ENCODE measurements around the gene LRFN3.
"Not testable (repeated sequence)": the region's sequence is repeated elsewhere in the genome, so short reads cannot be mapped to it uniquely, and the experiment has no call there.

LRFN3 gene

DNA sequence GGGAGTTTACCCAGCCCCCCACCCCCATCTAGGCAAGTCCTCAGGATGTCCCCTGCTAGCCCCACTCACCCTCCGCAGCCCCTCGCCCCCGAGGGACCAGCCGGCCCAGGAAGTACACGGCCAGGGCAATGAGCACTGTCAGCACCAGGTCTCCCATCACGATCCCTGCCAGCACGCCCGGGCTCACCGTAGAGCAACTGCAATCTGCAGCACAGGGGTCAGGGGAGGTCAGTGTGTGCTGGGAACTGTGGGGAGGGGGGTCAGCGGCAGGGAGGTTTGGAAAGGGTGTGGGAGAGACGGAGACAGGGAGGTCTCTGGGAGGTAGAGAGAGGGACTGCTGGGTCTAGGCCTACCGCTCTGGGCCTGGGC is 28.8 kb upstream of the LRFN3 start:
- no peak for DNase-seq (ENCODE audit: low spot score)

DNA sequence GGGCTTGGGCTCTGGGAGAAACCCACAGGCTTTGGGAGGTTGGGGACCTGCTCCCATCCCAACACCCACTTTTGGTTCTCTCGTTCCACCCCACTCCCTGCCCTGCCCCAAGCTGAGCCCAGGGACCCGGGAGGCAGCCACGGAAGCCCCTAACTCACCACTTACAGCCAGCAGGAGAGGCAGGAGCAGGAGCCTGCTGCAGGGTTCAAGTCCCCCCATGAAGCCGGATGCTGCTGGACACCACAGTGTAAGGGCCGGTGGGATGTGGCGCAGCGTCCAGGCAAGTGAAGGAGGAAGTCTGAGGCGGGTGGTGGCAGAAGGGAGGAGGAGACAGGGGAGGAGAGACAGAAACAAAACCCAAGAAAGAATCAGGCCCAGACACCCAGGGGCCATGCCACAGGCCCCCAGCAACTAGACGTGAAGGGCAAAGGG is 28.1 kb upstream of the LRFN3 start, which contains the start of gene TYROBP:
Gene TYROBP, minus strand, starts transcription at position 286 of the 432 bp plus-strand sequence. Its CDS starts 67 bp downstream, at position 219.
- no peak for DNase-seq (ENCODE audit: low spot score)

DNA sequence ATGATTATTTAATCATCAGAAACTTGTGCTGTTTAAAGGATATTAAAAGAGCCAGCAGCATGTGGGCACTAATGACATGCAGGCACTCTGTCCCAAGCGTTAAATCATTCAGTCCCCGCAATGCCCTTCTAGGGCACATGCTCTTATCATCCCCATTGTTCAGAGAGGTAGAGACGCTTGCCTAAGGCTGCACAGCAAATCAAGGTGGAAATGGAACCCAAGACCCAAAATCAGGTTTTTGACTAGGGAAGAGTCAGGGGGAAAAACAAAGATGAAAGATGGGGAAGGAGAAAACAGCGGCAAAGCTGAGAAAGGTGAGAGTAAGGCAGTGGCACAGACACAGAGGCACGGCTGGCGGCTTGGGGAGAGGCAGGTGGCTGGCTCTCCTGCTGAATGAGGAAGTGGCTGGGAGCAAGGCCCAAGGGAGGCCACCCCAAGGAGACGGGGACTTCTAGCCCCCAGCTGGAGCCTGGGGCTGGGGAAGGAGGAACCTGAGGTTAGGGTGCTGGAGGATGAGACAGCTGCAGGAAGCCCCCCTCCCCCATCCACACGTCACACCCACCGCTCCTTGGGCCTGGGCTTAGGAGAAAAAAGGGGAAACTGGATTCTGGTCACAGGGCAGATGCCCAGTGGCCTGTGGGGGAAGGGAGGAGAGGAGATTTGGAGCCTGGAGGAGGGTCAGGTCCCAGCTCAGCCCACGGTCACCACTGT is 27.0 kb upstream of the LRFN3 start:
- peak; percentile 28 for DNase-seq (ENCODE audit: low spot score)

DNA sequence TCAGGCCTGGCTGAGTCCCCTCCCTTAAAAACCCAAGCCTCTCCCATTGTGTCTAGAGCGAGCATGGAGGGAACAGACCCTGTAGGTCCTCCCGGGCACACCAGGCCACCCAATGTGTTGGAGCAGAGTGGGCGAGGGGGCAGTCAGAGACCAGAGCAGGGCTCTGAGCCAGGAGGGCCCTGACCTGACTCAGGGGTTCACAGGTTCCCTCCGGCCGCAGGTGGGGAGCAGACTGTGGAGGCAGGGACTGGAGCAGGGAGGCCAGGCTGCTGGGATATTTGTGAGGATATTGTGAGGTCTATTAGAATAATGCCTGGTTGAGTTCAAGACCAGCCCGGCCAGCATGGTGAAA is 26.5 kb upstream of the LRFN3 start:
- DNase-seq (ENCODE audit: low spot score): no peak

DNA sequence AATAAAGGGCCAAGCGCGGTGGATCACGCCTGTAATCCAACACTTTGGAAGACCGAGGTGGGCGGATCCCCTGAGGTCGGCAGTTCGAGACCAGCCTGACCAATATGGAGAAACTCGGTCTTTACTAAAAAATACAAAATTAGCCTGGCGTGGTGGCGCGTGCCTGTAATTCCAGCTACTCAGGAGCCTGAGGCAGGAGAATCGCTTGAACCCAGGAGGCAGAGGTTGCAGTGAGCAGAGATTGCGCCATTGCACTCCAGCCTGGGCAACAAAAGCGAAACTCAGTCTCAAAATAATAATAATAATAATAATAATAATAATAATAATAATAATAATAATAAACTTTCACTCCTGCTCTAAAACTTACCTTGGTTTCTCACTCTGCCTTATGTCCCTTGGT is 25.8 kb upstream of the LRFN3 start:
- DNase-seq (ENCODE audit: low spot score): not testable (repeated sequence)

DNA sequence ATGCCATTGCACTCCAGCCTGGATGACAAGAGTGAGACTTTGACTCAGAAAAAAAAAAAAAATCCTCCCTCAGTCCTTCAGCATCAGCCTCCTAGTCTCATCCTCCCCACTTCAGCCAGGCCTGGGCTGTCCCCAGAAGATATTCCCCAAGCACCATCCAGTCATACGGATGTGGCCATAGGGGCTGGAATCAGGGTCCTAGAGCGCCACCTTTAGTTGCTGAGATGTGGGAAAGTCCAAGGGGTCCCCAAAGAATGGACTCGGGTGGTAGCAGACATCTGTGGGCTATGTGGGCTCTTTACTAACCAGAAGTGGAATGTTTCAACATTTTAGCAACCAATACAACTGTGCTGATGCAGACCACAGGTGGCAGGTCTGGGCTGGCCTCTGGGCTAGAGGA is 25.0 kb upstream of the LRFN3 start:
- DNase-seq (ENCODE audit: low spot score): no peak

DNA sequence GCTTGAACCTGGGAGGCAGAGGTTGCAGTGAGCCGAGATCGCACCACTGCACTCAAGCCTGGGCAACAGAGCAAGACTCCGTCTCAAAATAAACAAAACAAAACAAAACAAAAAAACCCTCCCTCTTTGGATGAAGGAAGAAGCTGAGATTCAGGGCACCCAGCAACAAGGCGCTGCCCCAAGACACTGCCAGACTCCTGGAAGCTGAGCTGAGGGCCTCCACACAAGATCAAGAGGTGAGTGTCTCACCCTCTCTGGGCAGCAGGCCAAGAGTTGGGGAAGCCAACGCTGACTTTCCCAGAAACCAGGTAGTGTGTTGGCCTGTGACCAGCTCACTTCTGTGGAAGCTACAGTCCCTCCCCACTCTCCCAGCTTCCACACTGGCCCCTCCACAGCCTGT is 24.4 kb upstream of the LRFN3 start:
- DNase-seq (ENCODE audit: low spot score): no peak

DNA sequence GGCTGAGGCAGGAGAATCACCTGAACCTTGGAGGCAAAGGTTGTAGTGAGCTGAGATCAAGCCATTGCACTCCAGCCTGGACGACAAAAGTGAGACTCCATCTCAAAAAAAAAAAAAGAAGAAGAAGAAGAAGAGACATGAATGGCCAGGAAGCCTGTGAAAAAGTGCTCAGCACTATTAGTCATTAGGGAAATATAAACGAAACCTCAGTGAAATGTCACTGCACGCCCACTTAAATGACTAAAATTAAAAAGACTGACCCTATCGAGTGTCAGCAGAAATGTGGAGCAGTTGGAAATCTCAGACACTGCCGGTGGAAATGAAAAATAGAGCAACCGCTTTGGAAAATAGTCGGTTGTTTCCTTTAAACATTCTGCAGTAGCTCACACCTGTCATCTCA is 22.6 kb upstream of the LRFN3 start:
- DNase-seq (ENCODE audit: low spot score): no peak

DNA sequence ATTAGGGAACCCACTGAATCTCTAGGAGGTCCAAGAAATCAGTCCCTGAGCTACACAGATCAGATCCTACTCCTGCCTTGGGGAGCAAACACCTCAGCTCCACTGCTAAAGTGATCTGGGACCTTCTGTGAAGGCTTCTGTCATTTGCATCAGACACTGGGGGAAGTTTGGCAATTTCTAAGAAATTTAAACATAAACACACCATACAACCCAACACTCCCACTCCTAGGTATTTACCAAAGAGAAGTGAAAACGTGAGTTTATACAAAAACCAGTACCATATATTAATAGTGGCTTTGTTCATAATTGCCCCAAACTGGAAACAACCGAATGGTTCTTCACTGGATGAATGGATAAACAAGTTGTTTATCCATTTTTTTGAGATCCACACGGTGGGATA is 20.7 kb upstream of the LRFN3 start:
- DNase-seq (ENCODE audit: low spot score): no peak

DNA sequence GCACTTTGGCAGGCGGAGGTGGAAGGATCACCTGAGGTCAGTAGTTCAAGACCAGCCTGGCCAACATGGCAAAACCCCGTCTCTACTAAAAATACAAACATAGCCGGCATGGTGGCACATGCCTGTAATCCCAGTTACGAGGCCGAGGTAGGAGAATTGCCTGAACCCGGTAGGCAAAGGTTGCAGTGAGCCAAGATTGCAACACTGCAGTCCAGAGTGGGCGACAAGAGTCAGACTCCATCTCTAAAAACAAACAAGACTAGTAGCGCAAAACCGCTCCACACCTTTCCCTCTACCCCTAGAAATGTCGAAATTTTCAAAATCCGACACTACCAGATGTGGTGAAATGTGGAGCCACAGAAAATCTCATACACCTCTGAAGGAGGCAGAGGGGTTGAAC is 16.9 kb upstream of the LRFN3 start:
- DNase-seq (ENCODE audit: low spot score): no peak

DNA sequence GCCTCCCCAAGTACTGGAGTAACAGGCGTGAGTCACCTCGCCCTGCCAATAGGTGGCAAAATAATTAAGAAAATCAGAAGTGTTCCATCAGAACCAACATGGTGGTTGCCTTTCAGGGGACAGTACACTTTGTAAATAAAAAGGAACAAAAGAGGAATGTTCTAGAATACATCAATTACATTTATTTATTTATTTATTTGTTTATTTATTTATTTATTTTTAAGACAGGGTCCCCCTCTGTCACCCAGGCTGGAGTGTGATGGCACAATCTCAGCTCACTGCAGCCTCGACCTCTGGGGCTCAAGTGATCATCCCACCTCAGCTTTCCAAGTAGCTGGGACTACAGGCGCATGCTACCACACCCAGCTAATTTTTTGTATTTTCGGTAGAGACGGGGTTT is 15.2 kb upstream of the LRFN3 start:
- DNase-seq (ENCODE audit: low spot score): no peak

DNA sequence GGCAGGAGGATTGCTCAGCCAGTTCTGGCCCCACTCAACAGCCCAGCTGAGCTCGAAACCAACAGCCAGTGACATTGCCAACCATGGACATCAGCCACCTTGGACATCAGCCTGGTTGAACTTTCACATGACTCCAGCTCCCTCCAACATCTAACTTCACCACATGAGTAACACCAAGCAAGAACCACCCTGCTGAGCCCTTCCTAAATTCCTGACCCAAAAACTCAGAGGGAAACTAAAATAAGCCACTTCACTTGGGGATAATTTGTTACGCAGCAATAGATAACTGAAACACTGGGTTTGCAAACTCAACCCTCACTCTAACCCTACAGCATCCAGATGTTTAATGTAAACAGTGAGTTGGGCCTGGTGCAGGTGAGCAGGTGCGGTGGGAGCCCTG is 10.7 kb upstream of the LRFN3 start:
- DNase-seq (ENCODE audit: low spot score): no peak

DNA sequence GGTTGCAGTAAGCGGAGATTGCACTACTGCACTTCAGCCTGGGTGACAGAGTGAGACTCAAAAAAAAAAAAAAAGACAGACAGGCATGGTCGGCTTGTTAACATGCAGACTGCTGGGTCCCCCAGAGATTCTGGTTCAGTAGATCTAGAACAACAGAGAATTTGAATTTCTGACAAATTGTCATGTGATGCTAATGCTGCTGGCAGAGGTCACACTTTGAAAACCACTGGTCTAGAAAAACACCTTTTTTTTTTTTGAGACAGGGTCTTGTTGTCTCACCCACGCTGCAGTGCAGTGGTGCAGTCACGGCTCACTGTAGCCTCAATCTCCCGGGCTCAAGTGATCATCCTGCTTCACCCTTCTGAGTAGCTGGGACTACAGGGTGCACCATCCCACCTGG is 7.7 kb upstream of the LRFN3 start:
- DNase-seq (ENCODE audit: low spot score): no peak

DNA sequence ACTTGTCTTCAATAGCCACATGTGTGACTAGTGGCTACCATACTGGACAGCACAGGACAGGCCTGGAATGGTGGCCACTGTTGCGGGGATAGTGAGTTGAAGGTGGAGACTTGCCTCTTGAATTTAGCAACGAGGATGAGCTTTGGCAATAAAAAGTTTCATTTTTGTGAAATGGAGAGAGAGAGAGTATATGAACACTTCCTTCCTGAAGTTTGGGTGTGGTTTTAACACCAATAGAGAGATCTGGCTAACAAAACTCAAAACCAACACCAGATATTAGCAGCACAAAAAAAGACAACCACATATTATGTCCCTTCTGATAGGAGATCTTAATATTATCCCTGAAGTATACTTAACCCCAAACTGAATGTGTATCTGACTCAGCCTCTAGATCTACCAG is 6.3 kb upstream of the LRFN3 start:
- peak; percentile 46 for DNase-seq (ENCODE audit: low spot score)

DNA sequence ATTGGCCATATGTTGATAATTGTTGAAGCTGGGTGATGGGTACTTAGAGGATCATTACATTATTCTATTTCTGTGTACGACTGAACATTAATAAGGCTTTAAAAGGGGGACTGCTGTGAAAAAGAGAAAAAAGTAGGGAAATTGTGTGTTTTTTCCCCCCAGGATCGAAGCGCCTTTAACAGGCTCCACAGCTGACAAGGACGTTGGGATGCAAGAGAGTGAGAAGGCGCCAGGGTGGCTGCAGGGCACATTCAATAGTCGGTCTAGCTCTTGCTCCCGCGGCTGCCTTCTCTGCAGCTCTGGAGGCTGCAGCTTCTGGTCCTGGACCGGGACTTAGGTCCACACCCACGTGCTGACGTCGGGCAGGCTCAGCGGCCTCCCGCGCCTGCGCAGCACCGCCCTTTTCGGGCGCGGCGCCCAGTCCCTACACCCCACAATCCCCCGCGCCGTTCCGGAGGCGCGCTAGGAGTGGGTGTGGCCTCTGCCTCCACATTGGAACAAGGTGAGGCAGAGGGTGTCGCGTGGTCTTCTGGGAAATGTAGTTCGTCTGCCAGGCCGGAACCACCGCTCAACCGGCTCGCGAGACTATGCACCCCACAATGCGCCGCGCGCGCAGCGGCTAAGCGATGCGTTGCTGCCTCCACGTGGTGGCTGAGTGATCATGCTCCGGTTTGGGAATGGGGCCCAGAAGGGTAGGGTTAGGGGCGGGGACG is 4.9 kb upstream of the LRFN3 start:
- peak; percentile 100 for DNase-seq (ENCODE audit: low spot score)

DNA sequence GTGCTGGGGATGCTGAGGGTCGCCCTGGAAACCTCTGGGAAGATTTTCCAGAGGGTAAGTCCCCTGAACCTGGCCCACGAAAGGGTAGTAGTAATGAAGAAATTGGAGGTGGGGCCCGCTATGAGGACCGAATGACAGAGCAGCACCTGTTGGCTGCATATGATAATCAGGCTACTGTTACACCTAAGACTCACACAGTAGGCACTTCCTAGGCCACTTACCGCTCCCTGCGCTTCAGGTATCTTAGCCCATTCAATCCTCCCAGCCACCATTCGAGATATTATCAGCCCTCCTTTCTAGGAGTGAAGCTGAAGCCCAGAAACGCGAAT is 4.3 kb upstream of the LRFN3 start:
- DNase-seq (ENCODE audit: low spot score): no peak

DNA sequence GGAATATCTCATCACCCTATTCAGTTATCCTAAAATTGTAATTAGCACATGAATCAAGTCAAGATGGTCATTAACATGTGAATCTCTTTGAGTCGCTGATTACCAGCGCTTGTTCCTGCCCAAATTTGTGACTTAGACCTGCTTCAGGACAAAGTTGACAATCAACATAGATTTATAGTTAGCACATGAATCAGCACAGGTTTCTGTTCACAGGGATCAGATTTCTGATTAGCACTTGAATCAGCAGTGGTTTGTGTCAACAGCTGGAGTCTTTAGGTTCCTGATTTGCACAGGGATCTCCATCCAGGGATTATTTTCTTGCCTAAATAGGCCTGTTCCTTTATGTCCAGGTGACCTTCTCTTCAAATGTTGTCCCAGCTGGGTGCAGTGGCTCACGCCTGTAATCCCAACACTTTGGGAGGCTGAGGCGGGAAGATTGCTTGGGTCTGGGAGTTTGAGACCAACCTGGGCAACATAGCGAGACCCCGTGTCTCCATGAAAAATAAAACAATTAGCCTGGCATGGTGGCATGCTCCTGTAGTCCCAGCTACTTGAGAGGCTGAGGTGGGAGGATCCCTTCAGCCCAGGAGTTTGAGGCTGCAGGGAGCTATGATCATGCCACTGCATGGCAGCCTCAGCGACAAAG is 3.8 kb upstream of the LRFN3 start:
- DNase-seq (ENCODE audit: low spot score): no peak

DNA sequence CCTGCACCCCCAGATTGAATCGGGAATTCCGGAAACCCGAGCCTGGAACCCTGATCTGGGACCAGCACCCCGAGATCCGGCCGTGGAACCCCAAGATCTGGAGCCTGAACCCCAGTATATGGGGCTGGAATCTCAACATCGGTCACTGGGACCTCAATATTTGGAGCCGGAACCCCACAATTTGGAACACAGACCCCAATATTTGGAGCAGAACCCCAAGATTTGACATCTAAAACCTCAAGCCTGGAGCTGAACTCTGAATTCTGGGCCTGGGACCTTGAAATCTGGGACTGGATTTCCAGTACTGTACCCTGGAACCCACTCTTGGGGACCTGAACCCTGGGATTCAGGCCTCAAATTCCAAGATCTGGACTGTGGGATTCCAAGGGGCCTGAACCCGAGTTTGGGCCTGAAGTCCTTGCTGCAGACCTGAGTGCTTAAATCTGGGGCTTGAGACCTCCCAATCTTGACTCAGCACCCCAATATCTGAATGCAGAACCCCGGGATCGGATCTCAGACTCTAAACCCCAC is 629 bp downstream of the LRFN3 start:
- DNase-seq (ENCODE audit: low spot score): no peak

DNA sequence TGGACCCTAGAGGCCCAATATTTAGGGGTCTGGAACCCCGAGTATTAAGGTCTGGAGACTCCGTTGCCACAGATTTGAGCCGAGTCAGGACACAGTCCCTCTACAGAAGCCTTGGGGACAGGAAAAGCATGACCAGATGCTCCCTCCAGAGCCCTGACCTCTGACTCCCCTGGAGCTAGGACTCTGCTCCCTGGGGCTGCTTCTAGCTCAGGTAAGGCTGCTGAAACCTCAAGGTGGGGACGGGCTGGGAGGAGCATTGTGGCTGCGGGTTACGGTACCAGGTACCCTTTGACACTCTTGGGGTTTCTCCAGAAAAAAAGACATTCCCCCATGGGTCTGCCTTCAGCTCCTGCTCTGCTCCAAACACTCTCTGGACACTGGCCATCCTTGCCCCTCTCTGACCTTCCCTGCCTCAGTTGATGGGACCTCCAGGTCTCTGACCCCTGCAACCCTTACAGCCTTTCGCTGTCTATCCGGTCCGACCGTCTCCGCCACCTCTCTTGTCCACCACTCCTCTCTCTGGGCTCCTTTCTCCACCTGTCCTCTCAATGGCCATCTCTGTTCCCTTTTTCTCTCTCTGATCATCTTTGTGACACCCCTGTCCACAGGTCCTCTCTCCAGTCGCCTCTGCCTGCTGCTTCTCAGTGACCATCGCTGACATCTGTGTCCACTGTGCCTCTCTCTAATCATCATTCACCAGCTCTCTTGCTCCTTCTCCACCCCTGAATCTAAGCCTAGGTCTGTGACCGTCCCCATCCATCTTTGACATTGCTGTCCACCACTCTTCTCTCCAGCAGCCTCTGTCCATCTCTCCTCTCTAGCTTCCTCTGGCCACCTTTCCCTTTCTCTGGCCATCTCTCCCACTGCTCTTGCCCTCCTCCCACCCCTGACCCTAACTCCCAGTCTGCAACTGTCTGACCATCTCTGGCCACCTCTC is 1.4 kb downstream of the LRFN3 start:
- DNase-seq (ENCODE audit: low spot score): no peak

DNA sequence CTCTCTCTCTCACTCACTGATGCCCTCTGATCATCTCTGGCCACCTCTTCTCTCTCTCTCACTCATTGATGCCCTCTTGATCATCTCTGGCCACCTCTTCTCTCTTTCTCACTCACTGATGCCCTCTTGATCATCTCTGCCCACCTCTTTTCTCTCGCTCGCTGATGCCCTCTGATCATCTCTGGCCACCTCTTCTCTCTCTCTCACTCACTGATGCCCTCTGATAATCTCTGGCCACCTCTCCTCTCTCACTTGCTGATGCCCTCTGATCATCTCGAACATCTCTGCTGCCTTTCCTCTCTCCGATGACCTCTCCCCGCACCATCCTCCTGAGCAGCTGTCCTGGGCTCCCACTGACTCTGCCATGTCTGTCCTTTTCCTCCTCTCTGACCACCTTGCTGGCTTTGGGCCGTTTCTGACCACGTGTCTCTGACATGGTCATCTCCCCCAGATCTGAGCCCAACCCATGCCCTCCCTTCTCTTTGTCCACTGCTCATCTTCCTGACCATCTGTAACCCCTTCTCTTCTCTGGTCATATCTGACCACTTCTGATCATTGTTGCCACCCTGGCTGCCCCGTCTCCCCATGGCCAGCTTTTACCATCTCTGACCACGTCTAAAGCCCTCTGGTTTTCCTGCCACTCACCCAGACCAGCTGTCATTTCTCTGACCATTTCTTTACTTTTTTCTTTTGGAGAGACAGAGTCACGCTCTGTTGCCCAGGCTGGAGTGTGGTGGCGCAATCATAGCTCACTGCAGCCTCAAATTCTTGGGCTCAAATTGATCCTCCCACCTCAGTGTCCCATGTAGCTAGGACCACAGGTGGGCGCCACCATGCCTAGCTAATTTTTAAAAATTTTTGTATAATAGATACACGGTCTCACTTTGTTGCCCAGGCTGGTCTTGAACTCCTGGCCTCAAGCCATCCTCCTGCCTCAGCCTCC is 2.4 kb downstream of the LRFN3 start:
- DNase-seq (ENCODE audit: low spot score): no peak
